Hippocampal formation (tissue), 2 donors: ENCODE data around the gene SPANXN4.
A peak's percentile ranks its signal among the peaks of the same experiment; 100 is the strongest.

Experiments used
- DNase-seq, 2 donors: peaks; one replicate each; lab custom pipeline; 2025; lab: John Stamatoyannopoulos, UW

The SPANXN4 gene, protein sequence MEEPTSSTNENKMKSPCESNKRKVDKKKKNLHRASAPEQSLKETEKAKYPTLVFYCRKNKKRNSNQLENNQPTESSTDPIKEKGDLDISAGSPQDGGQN

DNA sequence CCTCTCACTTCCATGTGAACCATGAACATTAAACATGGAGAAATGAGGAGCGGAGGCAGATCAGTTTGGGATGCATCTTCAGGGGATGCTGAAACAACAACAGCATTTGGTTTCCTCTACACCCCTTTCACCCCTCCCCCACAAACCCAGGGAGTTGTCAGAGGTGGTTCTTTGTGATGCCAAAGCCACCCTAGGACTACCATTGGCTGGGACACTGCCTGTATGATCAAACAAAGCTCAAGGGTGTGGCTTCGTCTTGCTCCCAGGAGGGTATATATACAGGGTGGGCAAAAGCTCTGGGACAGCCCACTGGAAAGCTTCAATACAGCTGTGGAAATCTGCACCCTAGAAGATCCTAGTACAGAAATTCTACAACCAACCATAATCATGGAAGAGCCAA is at the start of gene SPANXN4:
Gene SPANXN4 (plus strand): TSS at position 301 of the 400 bp plus-strand sequence. CDS start 87 bp downstream, at position 388.
- no peak for DNase-seq

DNA sequence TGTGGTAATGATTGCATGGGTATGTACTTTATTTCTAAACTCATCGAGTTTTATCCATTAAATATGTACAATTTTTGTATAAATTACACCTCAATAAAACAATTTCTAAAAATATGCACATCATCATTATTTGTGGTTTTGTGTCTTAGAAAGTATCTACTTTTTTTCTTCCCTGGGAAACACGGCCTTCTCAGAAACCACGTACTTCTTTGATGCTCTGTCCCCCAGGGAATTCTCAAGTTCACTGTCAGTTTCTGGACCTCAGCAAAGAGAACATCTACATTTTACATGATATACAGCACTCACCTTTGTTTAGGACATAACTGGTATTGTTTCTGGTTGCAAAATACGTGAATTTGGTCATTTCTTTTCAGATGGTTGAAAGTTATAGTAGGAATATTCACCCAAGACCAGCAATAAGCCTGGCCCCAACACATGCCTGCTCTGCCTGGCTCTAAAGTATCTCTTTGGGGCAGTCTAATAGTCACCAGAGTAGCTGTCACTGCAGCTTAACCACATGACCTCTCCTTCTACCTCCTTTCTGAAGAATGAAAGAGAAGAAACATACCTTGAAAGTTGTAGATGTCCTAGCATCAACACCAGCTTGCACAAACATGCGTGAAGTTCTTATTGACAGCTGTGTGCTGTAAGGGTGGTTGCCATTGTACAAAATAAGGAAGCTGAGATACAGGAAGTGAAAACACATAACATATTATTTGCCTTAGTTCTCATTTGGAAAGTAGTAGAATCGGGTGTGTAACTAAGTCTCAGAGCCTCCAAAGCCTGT is 48.4 kb upstream of the SPANXN4 start:
- DNase-seq: no peak

DNA sequence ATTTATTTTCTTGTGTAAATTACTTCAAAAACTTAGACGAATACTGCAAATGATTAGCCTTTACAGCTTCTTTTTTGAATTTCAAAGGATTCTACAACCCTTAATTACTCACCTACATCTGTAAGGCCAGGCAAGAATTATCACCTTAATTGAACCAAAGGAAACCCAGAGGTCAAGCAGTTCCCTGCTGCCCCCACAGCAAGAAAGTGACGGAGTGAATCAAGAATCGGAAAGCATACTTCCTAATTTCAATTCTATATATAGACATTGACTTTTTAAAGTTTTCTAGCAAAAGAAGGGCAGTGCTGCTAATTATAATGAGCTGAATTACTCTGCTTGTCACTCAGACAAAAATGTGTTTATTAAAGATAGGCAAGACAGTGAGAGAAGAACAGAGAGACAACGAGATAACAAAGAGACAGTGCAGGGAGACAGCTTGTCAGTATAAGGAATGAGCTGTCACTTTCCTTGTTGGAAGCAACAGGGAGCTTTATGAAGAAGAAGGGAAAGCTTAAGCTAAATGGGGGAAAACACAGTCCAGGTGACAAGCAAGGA is 47.5 kb upstream of the SPANXN4 start:
- no peak for DNase-seq

DNA sequence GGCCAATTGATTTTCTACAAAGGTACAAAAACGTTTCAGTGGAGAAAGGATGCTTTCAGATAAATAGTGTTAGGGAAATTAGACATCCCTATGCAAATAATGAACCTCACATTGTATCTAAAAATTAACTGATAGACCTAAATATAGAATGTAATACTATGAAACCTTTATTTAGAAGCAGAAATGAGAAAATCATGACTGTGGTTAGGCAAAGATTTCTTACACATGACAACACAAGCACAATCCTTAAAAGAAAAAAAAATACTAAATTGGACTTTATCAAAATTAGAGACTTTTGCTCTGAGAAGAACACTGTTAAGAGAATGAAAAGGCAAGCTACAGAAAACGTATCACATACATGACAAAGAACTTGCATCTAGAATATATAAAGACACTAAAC is 43.0 kb upstream of the SPANXN4 start:
- DNase-seq: no peak

DNA sequence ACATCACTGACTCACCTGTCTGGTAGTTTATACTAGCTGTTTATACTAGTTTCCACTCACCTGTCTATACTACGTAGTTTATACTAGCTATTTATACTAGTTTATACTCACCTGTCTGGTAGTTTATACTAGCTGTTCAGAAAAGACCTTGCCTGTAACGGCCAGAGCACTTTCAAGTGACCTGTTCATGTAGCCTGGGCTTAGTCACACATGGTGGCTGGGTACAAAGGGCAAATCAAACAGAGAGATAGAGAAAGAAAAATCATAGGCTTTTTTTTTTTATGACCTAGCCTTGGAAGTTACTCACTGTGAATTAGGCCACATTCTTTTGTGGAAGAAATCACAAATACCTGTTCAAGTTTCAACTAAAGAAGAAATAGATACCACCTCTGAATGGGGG is 30.7 kb upstream of the SPANXN4 start:
- no peak for DNase-seq

DNA sequence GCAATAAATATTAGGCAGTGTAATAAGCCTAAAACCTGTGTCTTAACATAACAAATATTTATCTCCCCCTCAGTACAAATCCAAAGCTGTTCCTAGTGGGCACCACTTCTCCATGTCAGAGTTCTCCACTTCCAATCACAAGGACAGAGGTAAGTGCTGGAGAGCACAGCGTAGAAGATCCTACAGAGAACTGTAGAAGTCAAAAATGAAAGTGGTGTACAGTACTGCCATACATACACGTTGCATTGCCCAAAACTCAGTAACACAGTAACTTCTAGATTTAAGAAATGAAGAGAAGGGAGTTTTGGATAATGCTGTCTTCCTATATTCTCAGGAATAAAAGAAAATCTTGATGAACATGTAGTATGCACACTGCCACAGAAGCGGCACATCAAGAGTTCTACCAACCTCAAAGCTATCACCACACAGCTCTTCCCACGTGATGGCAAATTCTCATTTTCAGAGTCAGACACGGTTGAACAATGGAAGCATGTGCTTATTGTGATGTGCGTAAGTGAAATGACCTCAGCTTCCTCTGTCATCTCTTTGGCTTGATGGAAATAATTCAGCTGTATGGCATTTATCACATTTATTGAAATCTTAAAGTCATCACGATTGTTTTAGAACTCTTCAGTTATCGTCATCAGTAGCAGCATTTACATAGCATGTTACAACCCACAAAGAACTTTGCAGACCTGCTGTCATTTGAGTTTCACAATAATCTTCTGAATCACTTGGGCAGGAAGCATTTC is 27.1 kb upstream of the SPANXN4 start:
- no peak for DNase-seq

DNA sequence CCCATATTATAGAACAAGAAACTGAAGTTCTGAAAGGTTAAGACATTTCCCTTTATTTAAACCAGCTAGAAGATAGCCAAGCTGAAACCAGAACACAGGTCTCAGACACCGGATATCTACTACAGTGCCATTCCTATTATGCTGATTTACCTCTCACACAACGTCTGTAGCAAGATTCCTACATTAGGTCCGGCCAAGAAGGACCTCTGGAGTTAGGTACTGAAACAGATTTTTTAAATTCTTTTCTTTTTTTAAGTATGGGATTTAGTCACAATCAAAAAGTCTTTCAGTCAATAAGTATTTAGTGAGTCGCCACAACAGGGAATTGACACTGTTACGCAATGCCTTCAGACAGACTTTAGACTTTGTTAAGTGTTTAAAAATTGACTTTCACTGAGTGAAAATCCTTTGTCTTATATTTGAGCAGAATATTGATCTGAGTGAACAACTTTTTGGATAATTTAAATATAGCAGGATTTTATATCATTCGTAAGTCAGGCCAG is 26.5 kb upstream of the SPANXN4 start:
- no peak for DNase-seq

DNA sequence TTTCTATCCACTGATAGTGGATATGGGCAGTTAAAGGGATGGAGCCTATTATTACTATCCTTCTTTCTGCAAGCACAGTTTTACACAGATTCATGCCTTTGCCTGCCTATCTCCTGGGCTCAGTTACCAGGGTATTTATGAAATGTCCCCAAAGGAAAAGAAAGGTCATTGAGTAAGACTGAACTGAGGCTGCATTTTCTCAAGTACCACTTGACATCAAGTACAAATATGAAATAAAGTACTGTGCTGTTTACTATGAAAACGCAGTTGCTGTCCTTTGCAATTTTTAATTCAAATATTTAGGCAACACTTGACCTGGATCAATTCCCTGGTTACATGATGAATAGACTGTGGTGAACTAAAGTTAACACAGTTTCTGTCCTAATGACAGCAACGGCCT is 23.5 kb upstream of the SPANXN4 start:
- no peak for DNase-seq

DNA sequence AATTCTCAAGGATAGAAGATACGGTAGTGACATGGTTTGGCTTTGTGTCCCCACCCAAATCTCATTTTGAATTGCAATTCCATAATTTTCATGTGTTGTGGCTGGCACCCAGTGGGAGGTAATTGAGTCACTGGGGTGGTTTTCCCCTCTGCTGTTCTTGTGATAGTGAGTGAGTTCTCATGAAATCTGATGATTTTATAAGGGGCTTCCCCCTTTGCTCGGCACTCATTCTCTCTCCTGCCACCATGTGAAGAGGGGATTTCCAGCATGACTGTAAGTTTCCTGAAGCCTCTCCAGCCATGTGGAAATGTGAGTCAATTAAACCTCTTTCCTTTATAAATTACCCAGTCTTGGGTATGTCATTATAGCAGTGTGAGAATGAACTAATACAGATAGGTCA is 8.5 kb upstream of the SPANXN4 start:
- no peak for DNase-seq

DNA sequence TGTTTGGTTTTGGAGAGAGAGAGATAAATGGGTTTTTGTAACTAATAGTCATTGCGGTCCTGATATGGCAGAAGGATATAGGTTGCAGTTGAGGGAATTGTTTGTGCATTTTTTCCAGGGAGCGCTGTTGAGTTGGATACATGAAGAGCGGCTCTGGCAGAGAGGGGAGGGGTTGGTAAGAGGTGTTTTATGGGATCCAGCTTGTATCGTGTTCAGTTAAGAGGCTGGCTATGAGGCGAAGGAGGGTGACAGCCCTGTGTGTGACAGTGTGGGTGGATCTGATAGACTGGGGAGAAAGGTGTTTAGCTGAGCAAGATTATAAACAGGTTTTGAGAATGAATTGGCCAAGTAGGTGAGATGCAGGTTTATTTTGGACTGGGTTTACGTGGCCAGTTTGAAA is 1.5 kb downstream of the SPANXN4 start:
- no peak for DNase-seq

DNA sequence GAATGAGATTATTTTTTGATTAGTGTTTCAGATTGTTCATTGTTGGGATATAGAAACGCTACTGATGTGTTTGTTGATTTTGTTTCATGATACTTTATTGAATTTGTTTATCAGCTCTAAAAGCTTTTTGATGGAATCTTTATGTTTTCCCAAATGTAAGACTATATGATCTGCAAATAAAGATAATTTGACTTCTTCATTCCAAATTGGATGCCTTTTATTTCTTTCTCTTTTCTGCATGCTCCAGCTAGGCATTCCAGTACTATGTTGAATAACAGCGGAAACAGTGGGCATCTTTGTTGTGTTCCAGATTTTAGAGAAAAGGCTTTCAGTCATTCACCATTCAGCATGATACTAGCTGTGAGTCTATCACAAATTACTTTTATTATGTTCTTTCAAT is 21.8 kb downstream of the SPANXN4 start:
- DNase-seq: no peak

DNA sequence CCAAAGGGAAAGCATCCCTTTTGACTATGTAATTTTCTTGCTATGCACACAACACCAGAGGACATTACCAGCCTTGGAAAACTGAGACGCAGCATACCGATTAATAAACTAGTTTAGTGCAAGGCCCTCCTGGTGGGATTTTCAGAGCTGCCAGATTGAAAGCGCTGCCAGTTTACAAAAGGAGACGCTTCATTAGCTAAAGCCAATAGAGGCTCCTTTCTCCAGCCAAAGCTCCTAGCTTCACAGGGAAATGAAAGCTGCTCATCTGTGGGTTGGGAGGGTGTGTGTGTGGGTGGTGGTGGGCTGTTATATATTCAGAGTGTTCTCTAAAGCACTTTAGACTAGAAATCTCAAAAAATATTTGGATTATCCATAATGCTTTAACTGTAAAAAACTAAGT is 32.4 kb downstream of the SPANXN4 start:
- peak; percentile 0 to 3 for DNase-seq

DNA sequence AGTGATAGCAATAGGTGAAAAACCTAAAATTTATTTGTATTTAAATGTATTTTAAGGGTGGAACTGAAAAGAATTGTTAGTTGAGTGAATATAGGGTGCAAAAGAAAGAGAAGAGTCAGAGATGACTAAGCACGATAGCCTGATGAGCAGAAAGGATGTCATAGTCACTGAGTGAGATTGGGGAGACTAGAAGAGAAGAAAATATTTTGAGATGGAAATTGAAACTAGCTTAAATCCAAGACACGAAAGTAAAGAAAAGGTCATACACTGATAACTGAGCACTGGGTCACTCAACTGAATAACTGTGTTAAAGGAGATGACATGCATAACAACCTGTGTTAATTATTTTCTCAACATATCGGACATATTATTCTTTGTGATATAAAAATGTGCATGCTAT is 55.5 kb downstream of the SPANXN4 start:
- no peak for DNase-seq

DNA sequence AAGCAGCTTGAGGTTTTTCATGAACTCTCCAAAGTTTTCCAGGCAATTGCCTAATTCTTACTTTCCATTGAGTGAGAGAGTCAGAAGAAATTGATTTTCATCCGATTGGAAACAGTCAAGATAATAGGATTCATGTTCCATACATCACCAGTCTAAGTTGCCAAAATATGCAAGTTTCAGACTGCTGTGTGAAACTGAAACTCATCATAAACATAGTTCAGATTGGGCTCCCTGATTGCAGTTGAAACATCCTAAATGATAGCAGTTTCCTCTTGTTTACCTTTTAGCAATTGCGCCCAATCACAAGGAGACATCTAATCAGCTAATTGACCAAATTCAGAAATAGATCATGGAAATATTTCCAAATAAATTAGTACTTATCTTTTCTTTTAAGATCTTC is 56.8 kb downstream of the SPANXN4 start:
- DNase-seq: no peak
